ENCODE results near the gene C1QTNF9. TPM values are rescaled to one million over a fixed set of nuclear protein-coding genes. Genes with fewer than 3 reads are reported as not detected.
"Not testable (repeated sequence)": the region's sequence is repeated elsewhere in the genome, so short reads cannot be mapped to it uniquely, and the experiment has no call there.

C1QTNF9 gene
- total RNA-seq (1 to 10 TPM in 2 of 4 donors, under 1 TPM in 2; 0.25 to 3.2 (median 1.7) TPM), polyA plus RNA-seq (1 to 10 TPM; 1.8 to 4.6 (median 3.9) TPM)
- long read RNA-seq, donor 1, partial matches to known transcripts, result 0 of 1 reads
- long read RNA-seq, donor 1, other reads (novel, unspliced or antisense), result 1 of 1 reads
- long read RNA-seq, donor 2, partial matches to known transcripts, result 1 of 1 reads
- long read RNA-seq, donor 2, other reads (novel, unspliced or antisense), result 0 of 1 reads

DNA sequence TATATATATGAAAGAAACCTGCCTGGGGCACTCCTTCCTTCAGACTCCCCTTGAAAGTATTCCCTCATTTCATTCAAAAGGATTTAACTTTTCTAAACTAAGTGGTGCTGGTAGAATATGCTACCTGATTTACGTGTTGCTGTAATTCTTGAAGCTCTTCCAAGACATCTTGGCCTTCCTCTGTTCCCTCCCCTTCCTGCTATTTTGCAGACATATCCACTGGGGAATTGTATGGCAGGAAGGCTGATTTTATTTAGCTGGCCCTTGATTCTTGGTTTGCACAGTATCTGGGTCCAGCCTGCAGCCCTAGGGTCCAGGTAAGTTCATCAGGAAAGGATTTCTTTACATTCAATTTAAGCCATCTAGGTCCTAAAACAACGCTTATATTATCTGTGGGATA lies at the start of gene C1QTNF9:
Gene C1QTNF9 (plus strand): TSS at position 281 of the 400 bp plus-strand sequence. CDS start 6,424 bp downstream, outside the sequence.
- peak within 1 kb of the TSS; percentile 8 for H3K4me3 ChIP-seq
- H3K27ac ChIP-seq; H3K4me1 ChIP-seq; ATAC-seq; H3K36me3 ChIP-seq (ENCODE audit: insufficient read depth in 1 of 2, low read depth in 1 of 2); H3K27me3 ChIP-seq (ENCODE audit: insufficient read depth in 3 of 3, low read length in 2 of 3); DNase-seq; intact Hi-C loops (cut with DNase I); H3K9me3 ChIP-seq: not testable (repeated sequence)
- WGBS, 3 donors, result 39 to 55% (median 54%) methylated on average over 2 of the region's 2 CpGs

GRCh38 chr13:24261566-24261965 lies 47.8 kb upstream of the C1QTNF9 start:
- H3K4me3 ChIP-seq, result no peak overlapping the region
- TF ChIP-seq, protein P1, sequence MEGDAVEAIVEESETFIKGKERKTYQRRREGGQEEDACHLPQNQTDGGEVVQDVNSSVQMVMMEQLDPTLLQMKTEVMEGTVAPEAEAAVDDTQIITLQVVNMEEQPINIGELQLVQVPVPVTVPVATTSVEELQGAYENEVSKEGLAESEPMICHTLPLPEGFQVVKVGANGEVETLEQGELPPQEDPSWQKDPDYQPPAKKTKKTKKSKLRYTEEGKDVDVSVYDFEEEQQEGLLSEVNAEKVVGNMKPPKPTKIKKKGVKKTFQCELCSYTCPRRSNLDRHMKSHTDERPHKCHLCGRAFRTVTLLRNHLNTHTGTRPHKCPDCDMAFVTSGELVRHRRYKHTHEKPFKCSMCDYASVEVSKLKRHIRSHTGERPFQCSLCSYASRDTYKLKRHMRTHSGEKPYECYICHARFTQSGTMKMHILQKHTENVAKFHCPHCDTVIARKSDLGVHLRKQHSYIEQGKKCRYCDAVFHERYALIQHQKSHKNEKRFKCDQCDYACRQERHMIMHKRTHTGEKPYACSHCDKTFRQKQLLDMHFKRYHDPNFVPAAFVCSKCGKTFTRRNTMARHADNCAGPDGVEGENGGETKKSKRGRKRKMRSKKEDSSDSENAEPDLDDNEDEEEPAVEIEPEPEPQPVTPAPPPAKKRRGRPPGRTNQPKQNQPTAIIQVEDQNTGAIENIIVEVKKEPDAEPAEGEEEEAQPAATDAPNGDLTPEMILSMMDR (IDR thresholded peaks at IDR 0.05), result no peak
- intact Hi-C loops (cut with DNase I), result no loop called here
- ATAC-seq (no peak), DNase-seq (no peak)
- no peak overlapping the region for H3K27ac ChIP-seq
- no peaks in the 10 kb centered on the region for H3K4me1 ChIP-seq
- no peaks in the 10 kb centered on the region for H3K9me3 ChIP-seq
- H3K36me3 ChIP-seq (ENCODE audit: insufficient read depth in 1 of 2, low read depth in 1 of 2), result no peaks in the 10 kb centered on the region
- H3K27me3 ChIP-seq (ENCODE audit: insufficient read depth in 3 of 3, low read length in 2 of 3), result peaks cover 0 to 1% (median 0%) of the 10 kb centered on the region in 3 donors
- 50 to 66% (median 57%) methylated on average over 3 of the region's 3 CpGs for WGBS, 3 donors

DNA sequence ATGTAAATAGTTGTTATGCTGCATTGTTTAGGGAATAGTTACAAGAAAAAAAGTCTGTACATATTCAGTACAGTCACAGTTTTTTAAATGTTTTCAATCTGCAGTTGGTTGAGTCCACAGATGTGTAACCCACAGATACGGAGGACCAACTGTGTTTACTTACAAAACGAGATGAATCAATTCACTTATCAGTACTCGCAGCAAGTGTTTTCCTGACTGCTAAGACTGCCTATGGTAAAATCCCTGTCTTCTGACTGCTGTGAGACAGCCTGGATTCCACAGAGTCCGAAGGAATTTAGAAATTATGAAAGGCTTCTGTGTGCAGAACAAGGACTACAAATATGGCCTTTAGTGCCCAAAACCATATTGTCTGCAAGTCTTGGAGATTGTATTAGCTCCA lies 45.7 kb upstream of the C1QTNF9 start:
- H3K27ac ChIP-seq, result no peak overlapping the region
- H3K36me3 ChIP-seq (ENCODE audit: insufficient read depth in 1 of 2, low read depth in 1 of 2), result no peaks in the 10 kb centered on the region
- peaks cover 0 to 1% (median 0%) of the 10 kb centered on the region in 3 donors for H3K27me3 ChIP-seq (ENCODE audit: insufficient read depth in 3 of 3, low read length in 2 of 3)
- TF ChIP-seq, protein P1 (IDR thresholded peaks at IDR 0.05), result no peak
- no peak overlapping the region for H3K4me3 ChIP-seq
- no peaks in the 10 kb centered on the region for H3K4me1 ChIP-seq
- intact Hi-C loops (cut with DNase I), result no loop called here
- ATAC-seq (no peak), DNase-seq (no peak)
- 31 to 36% (median 33%) methylated on average over 4 of the region's 4 CpGs for WGBS, 3 donors
- H3K9me3 ChIP-seq, result no peaks in the 10 kb centered on the region

DNA sequence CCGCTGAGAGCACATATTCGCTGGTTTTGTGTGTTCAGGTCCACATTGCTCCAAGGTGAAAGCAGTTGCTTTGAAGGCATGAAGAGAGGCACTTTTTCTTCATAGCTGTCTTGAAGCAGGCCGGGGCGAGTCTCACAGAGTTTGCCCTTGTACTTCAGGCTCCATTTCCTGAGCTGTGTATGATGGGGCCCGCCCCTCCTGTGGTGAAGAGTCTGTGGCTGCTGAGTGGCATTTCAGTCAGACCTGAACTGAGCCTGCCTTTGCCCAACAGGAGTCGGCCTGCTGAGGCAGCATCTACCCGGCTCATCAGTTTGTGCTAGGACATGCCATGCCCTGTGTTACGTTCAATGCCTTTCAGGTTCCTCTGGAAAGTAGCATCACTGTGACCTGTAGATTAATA lies 44.4 kb upstream of the C1QTNF9 start:
- H3K36me3 ChIP-seq (ENCODE audit: insufficient read depth in 1 of 2, low read depth in 1 of 2), result no peaks in the 10 kb centered on the region
- ATAC-seq, result no peak
- TF ChIP-seq, protein P1 (IDR thresholded peaks at IDR 0.05), result no peak
- no peak overlapping the region for H3K4me3 ChIP-seq
- H3K9me3 ChIP-seq, result no peaks in the 10 kb centered on the region
- intact Hi-C loops (cut with DNase I), result no loop called here
- DNase-seq, result no peak
- no peaks in the 10 kb centered on the region for H3K4me1 ChIP-seq
- no peak overlapping the region for H3K27ac ChIP-seq
- peaks cover 0 to under 1% (median 0%) of the 10 kb centered on the region in 3 donors for H3K27me3 ChIP-seq (ENCODE audit: insufficient read depth in 3 of 3, low read length in 2 of 3)
- 89% methylated on average over 8 of the region's 8 CpGs for WGBS, 3 donors

DNA sequence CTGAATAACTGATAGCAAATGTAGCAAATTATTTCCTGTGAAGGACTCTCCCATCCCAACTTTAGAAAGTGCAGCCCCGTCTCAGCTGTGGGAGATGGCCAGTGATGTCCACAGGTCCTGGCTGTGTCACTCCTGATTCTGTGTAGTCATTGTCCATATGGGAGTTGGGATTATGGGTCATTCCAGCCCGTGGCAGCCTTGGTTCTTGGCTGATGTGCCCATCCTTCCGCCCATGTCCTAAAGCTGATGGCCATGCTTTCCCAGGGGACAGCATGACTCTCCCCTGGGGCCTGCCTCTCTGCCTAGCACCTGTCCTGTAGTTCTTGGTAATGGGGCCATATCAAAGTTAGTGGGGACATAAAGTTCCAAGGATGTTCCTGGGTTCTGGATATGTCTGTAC lies 43.9 kb upstream of the C1QTNF9 start:
- intact Hi-C loops (cut with DNase I), result no loop called here
- Histone ChIP-seq H3K27ac (no peak overlapping the region), H3K4me1 (no peaks in the 10 kb centered on the region)

More for the DNA sequence above, 43.9 kb upstream of the C1QTNF9 start:
- DNase-seq (no peak), ATAC-seq (no peak)
- WGBS, 3 donors, result 82 to 95% (median 84%) methylated on average over 3 of the region's 3 CpGs
- H3K36me3 ChIP-seq (ENCODE audit: insufficient read depth in 1 of 2, low read depth in 1 of 2), result no peaks in the 10 kb centered on the region
- no peaks in the 10 kb centered on the region for H3K27me3 ChIP-seq (ENCODE audit: insufficient read depth in 3 of 3, low read length in 2 of 3)
- H3K4me3 ChIP-seq, result no peak overlapping the region
- TF ChIP-seq, protein P1 (IDR thresholded peaks at IDR 0.05), result no peak
- H3K9me3 ChIP-seq, result no peaks in the 10 kb centered on the region
